ENCODE data around the gene FIBCD1. TPM values are rescaled to one million over a fixed set of nuclear protein-coding genes. Genes with fewer than 3 reads are reported as not detected.

Gene FIBCD1
- total RNA-seq, 4 donors from 2014 or later: 3.3 TPM; not detected in 3

DNA sequence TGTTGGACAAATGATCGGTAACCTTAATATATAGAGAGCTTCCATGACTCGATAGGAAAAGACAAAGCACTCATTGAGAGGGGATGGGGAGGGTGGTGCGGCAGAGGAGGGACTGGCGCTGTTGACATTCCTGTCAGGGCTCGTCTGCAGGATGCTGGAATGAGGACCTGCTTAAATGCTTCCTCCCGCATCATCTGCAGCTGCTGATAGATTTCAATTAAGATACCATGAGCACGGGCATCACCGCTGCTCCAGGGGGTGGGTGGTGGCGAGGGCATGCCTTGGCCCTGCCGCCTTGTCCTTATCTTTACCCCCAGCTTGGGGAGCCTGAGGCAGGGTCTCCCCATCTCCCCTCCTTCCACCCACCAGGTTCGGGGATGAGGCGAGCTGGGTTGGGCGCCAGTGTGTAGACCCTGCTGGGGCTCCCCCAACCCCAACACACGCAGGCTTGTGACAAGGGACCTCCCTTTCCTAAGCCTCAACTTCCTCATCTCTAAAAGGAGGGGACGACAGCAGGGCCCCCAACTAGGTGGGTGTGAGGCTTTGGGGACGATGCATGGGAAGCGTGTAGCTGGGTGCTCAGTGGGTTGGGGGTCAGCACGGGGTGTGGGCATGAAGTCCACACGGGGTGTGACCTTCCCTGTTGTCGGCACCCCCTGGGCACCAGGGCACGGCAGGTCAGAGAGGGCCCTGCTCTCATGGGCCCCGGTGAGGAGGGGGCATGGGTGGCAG is 30.7 kb downstream of the FIBCD1 start:
- no peaks in the 10 kb centered on the region for H3K36me3 ChIP-seq
- H3K27me3 ChIP-seq: no peaks in the 10 kb centered on the region
- H3K4me1 ChIP-seq: no peaks in the 10 kb centered on the region
- TF ChIP-seq, protein P1, sequence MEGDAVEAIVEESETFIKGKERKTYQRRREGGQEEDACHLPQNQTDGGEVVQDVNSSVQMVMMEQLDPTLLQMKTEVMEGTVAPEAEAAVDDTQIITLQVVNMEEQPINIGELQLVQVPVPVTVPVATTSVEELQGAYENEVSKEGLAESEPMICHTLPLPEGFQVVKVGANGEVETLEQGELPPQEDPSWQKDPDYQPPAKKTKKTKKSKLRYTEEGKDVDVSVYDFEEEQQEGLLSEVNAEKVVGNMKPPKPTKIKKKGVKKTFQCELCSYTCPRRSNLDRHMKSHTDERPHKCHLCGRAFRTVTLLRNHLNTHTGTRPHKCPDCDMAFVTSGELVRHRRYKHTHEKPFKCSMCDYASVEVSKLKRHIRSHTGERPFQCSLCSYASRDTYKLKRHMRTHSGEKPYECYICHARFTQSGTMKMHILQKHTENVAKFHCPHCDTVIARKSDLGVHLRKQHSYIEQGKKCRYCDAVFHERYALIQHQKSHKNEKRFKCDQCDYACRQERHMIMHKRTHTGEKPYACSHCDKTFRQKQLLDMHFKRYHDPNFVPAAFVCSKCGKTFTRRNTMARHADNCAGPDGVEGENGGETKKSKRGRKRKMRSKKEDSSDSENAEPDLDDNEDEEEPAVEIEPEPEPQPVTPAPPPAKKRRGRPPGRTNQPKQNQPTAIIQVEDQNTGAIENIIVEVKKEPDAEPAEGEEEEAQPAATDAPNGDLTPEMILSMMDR (IDR thresholded peaks at IDR 0.05): no peak
- TF ChIP-seq POLR2A (IDR thresholded peaks at IDR 0.05): no peak
- H3K27ac ChIP-seq: no peak overlapping the region
- DNase-seq: no peak
- no peak overlapping the region for H3K4me3 ChIP-seq
- H3K9me3 ChIP-seq: no peaks in the 10 kb centered on the region

DNA sequence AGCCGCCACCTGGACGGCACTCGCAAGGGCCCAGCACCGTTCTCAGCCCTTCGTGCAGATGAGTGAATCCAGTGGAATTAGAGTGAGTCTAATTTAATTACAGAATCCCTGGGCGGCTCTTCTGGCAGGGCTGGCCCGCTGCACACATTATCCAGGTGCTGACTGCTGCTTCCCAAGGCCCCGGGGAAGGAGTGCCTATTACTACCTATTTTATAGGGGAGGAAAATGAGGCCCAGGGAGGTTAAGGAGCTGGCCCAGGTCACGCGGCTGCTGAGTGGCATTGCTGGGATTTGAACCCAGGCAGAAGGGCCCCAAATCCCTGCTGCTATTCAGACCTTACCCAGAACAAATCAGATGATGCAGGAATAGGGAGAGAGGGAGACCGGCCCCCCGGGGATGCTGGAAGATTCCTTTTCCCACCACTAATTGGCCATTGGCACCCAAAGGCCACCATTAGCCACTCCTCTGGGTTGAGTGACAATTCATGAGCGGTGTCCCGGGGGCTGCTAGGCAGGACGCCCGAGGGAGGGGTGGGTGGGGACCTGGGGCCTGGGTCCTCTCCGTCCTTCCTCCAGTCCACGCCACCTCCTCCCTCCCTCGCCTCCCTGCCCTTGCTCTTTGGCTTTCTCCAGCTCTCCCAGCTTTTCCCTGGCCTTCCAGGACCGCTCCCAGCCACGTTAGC is 32.2 kb downstream of the FIBCD1 start:
- no peaks in the 10 kb centered on the region for H3K27me3 ChIP-seq
- H3K27ac ChIP-seq: no peak overlapping the region
- H3K4me1 ChIP-seq: no peaks in the 10 kb centered on the region
- no peaks in the 10 kb centered on the region for H3K9me3 ChIP-seq
- no peaks in the 10 kb centered on the region for H3K36me3 ChIP-seq
- TF ChIP-seq, protein P1 (IDR thresholded peaks at IDR 0.05): no peak
- no peak for TF ChIP-seq POLR2A (IDR thresholded peaks at IDR 0.05)
- no peak for DNase-seq
- H3K4me3 ChIP-seq: no peak overlapping the region

DNA sequence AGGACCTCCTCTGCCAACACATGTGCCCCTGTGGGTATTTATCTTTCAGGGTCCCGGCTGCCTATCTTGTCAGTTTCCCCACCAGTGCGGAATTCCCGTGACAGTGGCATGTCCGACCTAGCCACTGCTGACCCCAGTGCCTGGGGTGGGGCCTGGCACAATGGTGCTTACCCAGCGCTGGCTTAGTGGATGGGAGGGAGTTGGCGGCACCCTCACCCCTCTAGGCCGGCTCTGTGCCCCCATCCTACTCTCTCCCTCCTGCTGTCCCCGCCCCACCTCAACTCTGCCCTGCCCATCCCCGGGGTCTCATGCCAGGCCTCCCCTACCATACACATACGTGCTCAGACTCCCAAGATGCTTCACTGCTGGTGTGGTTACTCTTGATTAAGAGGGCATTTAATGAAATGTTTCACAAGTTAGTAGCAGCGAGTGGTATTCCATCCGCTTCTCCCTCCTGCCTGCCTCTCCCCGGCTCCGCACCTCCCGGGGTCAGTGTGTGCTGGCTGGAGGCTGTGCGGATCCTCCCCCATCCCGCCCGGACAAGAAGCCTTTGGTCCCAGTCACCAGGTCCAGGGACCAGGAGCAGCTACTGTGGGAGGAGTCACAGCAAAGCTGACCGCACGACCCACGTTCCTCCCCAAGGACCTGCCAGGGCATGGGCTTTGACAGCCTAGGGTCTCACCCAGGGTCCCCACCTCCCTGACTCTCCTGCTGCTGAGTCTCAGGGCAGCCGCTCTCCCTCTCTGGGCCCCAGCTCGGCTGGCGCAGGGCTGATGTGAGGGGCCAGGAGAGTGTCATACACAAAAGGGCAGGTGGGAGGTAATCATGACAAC is 32.9 kb downstream of the FIBCD1 start:
- TF ChIP-seq, protein P1 (IDR thresholded peaks at IDR 0.05): no peak
- TF ChIP-seq POLR2A (IDR thresholded peaks at IDR 0.05): no peak
- H3K27me3 ChIP-seq: no peaks in the 10 kb centered on the region
- no peaks in the 10 kb centered on the region for H3K4me1 ChIP-seq

DNA sequence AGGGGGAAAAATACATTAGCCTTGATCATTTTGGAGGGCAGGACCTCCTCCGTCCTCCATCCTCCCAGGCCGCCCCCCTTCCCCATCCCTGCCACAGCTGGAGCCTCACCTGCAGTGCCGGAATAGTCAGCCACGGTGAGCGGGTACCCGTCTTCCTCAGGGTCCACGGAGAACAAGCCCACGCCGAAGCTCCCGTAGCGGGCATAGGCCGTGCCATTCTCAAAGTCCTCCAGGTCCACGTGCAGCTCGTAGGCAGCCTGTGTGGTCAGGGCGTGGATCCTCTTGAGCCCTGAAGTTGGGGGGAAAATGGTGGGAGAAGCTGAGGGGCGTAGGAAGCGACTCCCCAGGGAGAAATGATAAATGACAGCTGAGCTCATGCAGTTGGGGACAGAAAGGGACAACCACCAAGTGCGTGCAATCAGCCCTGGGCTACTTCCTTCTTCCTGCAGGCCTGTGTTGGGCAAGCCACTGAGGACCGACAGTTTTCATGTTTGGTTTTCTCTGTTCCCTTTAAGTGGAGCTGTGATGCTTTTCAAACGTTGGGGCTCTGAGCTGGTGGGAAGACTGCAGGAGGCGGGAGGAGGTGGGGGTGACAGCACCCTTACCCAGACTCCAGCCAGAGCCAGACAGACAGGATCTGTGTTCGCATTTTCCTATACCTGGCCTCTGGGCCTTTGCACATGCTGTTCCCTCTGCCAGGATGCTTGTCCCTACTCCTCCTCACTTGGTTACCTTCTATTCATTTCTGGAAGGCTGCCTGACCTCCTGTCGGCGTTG is 33.7 kb downstream of the FIBCD1 start:
- no peaks in the 10 kb centered on the region for H3K27me3 ChIP-seq
- no peaks in the 10 kb centered on the region for H3K4me1 ChIP-seq
- no peak overlapping the region for H3K4me3 ChIP-seq
- no peak for DNase-seq
- no peak overlapping the region for H3K27ac ChIP-seq
- TF ChIP-seq, protein P1 (IDR thresholded peaks at IDR 0.05): no peak
- no peak for TF ChIP-seq POLR2A (IDR thresholded peaks at IDR 0.05)
- no peaks in the 10 kb centered on the region for H3K36me3 ChIP-seq
- no peaks in the 10 kb centered on the region for H3K9me3 ChIP-seq

More for the DNA sequence above, 32.9 kb downstream of the FIBCD1 start:
- Histone ChIP-seq H3K9me3 (no peaks in the 10 kb centered on the region), H3K4me3 (no peak overlapping the region), H3K27ac (no peak overlapping the region), H3K36me3 (no peaks in the 10 kb centered on the region)
- DNase-seq: no peak
